Activated CD4-positive, alpha-beta T cell treated with anti-CD3 and anti-CD28 coated beads for 24 hours (primary cell): ENCODE results near the gene ITPKC.
"Not testable (repeated sequence)": the region's sequence is repeated elsewhere in the genome, so short reads cannot be mapped to it uniquely, and the experiment has no call there.

Experiments used
- DNase-seq, 2 donors: peaks; one replicate each; pipeline ENCODE4 v3.0.0-alpha.2; 2020; ENCODE audit warnings: low read depth in 2 of 2

The ITPKC gene

DNA sequence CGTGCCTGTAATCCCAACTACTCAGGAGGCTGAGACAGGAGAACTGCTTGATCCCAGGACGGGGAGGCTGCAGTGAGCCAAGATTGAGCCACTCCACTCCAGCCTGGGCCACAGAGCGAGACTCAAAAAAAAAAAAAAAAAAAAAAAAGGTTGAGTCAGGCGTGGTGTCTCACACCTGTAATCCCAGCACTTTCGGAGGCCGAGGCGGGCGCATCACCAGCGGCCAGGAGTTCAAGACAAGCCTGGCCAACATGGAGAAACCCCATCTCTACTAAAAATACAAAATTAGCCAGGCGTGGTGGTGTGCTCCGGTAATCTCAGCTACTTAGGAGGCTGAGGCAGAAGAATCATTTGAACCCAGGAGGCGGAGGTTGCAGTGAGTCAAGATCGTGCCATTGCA lies 49.5 kb downstream of the ITPKC start:
- DNase-seq = not testable (repeated sequence)

DNA sequence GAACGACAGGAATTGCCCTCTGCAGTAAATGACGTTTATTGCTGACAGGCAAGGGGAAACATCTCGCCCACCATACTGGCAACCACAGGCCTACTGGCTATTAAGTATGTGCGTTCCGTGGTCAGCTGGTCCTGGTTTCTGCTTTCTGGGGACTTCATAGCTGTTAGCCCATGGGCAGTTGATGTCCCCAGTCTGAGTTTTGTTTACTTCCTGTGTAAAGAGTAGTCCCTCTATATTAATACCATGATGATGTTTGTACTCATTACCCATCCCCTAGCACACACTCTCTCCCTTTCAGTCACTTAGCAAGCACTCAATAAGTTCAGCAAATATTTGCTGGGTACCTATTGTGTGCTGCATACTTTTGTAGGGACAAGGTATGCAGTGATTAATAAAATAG lies 52.0 kb downstream of the ITPKC start:
- no peak for DNase-seq

DNA sequence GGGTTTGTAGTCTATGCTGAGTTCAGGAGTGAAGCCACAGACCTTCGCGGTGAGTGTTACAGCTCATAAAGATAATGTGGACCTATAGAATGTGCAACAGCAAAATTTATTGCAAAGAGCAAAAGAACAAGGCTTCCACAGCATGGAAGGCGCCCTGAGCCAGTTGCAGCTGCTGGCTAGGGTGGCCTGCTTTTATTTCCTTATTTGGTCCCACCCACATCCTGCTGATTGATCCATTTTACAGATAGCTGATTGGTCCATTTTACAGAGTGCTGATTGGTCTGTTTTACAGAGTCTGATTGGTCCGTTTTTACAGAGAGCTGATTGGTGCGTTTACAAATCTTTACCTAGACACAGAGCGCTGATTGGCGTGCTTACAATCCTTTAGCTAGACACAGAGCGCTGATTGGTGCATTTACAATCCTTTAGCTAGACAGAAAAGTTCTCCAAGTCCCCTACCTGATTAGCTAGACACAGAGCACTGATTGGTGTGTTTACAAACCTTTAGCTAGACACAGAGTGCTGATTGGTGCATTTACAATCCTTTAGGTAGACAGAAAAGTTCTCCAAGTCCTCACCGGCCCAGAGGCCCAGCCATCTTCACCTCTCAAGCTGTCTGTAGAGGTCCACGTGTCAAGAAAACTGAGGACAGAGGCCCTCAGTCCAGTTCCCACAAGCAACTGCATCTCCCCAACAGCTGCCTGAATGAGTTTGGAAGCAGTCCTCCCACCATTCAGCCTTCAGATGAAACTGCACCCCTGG lies 54.4 kb downstream of the ITPKC start:
- DNase-seq = not testable (repeated sequence)

DNA sequence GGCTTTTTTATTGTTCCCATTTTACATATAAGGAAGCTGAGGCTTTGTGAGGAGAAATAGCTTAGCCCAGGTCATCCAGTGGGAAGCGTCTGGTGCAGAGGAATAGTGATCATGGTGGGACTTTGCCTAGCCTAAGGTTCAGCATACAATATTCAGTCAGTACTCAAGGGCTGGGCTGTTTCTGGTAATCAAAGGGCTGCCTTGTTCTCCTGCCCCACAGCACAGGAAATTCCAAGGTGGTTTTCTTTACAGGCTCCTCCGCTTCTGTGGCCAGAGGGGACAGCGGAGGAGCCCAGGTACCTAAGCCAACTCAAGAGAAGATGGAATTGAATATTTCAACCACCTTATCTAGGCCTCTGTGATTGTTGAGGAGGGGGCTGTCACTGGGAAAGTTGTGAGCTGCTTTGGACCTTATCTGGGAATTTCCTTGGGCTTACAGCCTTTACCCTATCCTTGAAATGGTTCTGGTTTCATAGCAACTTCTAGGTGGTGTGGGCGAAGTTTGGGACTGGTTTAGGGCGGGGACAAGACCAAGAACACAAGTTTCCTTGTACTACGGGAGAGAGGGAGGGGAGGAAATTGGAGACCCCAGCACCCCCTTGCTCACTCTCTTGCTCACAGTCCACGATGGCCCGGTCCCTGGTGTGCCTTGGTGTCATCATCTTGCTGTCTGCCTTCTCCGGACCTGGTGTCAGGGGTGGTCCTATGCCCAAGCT lies 58.2 kb downstream of the ITPKC start, which contains the start of gene MIA:
Gene MIA, plus strand, starts transcription at position 606 of the 716 bp plus-strand sequence. Its CDS starts 22 bp downstream, at position 628.
- DNase-seq = no peak

DNA sequence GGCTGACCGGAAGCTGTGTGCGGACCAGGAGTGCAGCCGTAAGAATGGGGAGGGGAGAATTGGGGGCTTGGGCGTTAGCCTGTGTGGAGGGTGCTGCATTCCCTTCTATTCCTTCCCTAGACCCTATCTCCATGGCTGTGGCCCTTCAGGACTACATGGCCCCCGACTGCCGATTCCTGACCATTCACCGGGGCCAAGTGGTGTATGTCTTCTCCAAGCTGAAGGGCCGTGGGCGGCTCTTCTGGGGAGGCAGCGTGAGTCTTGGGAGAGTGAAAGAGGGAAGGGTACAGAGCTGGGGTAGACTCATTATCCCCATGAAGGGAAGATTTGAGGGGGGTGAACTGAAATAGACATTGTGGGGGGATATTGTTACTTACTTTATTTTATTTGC lies 58.7 kb downstream of the ITPKC start:
- no peak for DNase-seq

DNA sequence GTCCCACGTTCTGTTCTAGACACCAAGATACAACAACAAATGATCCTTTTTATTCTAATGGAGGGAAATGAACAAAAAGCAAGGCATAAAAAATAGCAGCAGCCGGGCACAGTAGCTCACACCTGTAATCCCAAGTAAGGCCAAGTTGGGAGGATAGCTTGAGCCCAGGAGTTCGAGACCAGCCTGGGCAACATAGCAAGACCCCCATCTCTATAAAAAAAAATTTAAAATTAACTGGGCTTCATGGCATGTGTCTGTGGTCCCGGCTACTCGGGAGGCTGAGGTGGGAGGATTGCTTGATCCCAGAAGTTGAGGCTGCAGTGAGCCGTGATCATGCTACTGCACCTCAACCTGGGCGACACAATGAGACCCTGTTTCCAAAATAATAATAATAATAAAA lies 59.5 kb downstream of the ITPKC start:
- DNase-seq = no peak

DNA sequence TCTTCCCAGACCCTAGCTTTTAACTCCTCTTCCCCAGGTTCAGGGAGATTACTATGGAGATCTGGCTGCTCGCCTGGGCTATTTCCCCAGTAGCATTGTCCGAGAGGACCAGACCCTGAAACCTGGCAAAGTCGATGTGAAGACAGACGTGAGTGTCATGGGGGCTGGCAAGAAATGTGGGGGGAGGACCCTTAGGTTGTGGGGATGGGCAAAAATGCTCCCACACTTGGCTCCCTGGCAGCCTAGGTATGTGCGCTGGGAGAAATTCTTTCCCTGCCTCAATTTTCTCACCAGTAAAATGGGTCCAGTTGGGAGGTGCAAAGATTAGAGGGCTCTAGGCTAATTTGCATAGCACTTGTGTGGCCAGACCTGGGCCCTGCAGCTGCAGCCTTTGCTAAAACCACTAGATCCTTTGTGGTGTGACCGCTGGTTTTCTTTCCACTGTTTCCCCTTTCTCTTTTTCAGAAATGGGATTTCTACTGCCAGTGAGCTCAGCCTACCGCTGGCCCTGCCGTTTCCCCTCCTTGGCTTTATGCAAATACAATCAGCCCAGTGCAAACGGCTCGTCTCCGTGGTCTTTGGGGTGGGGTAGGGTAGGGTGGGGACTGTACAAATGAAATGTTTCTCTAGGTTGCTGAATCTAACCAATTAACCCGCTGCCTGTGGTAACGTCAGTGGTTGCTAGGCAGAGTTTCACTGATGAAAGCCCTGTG lies 60.2 kb downstream of the ITPKC start:
- DNase-seq = peak; percentile 76 to 82

DNA sequence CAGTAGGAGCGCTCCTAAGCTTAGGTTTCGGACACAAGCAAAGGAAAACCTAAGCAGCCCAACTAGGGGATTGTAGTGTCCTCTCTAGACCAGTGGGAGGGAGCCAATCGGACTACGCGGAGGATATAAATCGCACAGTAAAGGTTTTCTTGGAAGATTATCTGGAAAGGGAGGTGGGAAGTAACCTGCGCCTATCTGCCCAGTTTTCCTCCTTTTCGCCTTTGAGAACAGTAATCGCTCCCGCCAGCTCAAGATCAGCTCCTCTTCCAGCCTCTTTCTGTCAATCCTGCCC lies 60.7 kb downstream of the ITPKC start:
- DNase-seq = no peak

DNA sequence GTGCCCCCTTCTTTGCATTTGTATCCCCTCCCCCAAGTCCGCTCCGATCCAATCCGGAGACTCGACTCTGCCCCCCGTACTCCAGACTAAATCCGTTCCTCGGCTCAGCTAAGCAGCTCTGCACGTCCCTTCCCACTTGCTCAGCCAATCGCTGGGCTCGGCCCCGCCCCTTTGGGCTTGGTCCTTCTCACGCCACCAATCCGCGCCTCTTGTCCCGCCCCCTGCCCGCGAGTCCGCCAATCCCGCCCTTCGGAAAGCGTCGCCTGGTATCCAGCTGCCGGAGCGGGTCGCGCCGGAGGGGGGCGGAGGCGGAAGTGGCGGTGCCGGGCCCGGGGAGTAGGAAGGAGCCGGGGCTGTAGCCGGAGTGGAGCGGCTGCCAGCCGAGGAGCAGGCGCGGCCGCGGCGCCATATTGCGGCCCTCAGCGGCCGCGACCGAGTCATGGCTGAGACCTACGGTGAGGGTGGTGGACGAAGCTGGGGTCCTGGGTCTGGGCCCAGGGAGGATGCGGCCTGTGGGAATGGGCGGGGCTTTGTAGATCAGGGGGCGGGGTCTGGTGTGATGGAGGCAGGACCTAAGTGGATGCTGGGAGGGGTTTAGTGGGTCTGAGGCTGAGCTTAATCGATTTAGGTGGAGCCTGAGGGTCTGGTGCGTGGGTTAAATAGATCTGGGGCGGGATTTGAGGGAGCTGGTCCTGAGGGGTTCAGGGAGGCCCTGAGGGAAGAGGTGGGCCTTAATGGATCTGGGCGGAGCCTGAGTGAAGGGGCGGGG lies 61.2 kb downstream of the ITPKC start, which contains the start of gene RAB4B:
Gene RAB4B, plus strand, starts transcription at position 311 of the 769 bp plus-strand sequence. Its CDS starts 129 bp downstream, at position 440.
- DNase-seq = peak; percentile 99 to 100

DNA sequence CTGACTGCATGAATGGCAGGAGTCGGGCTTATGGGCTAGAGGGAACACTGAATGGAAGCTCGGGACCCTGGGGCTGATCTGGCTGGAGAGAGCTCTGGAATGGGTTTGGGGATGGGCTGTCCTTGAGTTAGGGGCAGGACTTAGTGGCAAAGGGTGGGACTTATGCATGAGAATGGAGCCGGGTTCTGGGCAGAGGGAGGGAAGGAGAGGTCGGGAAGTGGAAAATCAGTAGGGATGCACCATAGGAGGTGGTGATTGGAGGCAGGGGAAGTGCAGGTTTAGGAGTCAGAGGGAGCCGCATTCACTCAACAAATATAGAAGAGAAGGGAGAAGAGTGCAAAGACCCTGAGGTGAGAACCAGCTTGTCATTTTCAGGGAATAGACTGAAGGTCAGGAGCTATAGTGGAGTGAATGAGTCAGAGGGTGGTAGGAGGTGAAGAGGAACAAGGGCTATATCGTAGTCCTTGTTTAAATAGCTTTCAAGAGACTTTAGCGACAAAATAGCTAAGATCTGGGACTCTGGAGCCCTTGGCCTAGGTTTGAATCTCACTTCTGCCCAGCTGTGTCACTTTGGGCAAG lies 61.9 kb downstream of the ITPKC start:
- no peak for DNase-seq

DNA sequence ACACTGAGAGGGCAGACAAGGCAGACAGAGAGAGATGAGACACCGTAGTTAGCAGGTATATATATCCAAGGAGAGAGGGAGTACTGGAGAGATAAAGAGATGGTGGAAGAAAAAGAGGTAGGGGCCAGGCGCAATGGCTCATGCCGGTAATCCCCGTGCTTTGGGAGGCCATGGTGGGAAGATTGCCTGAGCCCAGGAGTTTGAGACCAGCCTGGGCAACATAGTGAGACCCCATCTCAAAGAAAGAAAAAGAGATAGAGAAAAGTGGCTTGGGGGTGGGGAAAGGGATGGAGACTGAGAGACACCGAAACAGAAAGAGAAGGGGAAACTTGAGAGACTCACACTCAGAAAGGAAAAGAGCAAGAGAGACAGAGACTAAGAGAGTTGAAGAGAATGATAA lies 63.7 kb downstream of the ITPKC start:
- no peak for DNase-seq

DNA sequence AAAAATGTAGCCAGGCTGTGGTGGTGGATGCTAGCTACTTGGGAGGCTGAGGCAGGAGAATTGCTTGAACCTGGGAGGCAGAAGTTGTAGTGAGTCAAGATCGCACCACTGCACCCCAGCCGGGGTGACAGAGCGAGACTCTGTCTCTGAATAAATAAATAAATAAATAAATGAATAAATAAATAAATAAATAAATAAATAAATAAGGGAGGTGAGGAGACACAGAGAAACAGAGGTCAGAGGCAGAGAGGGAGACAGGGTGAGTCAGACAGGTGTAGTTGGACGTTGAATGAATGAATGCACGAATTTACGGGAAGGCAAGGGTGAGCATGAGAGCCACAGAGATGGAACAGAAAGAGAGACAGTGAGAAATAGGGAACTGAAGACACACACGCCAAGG lies 64.2 kb downstream of the ITPKC start:
- DNase-seq = no peak

DNA sequence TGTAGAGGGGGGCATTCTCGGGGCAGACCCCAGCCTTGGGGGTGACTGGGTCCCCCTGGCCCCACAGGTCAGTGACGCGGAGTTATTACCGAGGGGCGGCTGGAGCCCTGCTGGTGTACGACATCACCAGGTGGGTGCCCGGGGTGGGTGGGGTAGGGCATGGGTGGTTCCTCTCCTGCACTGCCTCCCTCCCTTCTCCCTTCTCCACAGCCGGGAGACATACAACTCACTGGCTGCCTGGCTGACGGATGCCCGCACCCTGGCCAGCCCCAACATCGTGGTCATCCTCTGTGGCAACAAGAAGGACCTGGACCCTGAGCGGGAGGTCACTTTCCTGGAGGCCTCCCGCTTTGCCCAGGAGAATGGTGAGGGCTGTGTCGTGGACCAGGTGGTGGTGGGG lies 66.8 kb downstream of the ITPKC start:
- DNase-seq = no peak

DNA sequence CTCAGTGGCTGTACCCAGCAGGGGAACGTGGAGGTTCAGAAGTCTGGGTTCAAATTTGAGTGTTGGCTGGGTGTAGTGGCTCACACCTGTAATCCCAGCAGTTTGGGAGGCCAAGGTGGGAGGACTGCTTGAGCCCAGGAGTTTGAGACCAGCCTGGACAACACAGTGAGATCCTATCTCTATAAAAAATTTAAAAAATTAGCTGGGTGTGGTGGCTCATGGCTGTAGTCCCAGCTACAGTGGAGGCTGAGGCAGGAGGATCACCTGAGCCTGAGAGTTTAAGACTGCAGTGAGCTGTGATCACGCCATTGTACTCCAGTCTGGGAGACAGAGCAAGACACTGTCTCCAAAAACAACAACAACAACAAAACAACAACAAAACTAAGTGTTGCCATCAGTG lies 67.2 kb downstream of the ITPKC start:
- not testable (repeated sequence) for DNase-seq

DNA sequence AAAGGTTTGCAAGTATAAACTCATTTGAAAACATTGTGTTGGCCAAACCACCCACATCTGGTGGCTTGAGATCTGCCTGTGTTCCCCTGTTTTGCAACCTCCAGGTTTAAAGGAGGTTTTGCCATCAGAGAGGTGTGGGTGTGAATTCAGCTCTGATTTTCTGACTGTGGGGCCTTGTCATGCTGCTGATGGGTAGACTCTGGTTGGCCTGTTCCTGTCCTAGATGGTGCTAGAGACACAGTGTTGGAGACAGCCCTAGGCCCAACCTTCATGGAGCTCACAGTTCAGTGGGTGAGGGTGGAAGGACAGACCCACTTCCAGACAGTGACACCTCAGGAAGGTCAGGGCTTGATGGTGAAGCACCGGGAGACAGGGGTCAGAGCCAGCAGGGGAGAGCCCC lies 68.6 kb downstream of the ITPKC start:
- no peak for DNase-seq

DNA sequence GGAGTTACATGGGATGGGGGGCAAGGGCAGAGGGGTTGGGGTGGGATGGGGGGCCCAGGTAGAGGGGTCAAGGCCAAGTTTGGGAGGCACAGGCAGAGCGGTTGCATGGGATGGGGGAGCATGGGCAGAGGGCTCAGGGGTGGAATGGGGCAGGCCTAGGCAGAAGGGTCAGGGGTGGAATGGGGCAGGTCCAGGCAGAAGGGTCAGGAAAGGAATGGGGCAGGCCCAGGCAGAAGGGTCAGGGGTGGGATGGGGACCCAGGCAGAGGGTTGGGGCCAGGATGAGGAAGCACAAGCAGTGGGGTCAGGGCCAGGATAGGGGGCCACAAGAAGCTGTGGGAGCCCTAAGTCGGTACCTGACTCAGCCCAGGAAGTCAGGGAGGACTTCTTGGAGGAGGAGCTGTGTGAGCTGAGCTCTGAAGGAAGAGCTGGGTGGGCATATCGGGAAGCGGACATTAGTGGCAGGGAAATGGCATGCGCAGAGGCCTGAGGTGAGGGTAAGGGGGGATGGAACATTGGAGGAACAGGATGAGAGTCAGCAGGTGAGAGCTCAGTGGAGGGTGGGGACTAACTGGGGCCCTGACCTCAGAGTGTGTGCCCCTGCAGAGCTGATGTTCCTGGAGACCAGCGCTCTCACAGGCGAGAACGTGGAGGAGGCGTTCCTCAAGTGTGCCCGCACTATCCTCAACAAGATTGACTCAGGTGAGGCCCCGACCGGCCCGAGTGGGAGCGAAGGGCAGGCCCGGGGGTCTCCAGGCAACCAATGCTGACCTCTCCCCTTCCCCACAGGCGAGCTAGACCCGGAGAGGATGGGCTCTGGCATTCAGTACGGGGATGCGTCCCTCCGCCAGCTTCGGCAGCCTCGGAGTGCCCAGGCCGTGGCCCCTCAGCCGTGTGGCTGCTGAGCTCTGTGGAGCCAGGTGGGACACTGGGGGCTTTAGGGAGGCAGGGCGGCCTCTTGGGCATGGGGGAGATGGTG lies 69.4 kb downstream of the ITPKC start:
- DNase-seq = no peak
